GM21528 (cell line): Measurements from ENCODE around the gene POLR3B.

ENCODE experiments used
- ATAC-seq: cut with Tn5 transposase; IDR thresholded peaks from one replicate; pipeline ENCODE4 v1.9.1; 2021; ENCODE audit warnings: mild to moderate bottlenecking, moderate library complexity; ENCODE audit not compliant: unreplicated experiment, low FRiP score

Gene POLR3B

GRCh38 chr12:106522708-106523107, 165.2 kb downstream of the POLR3B start:
- no peak for ATAC-seq

- no peak for ATAC-seq
These were observed 169.8 kb downstream of the POLR3B start for GRCh38 chr12:106527356-106527755.

GRCh38 chr12:106541201-106541600, 183.7 kb downstream of the POLR3B start:
- no peak for ATAC-seq

GRCh38 chr12:106551410-106551809, 193.9 kb downstream of the POLR3B start:
- ATAC-seq = no peak

- no peak for ATAC-seq
These were observed 194.7 kb downstream of the POLR3B start for GRCh38 chr12:106552228-106552627.
